ENCODE measurements around the gene UBL3.
A peak's percentile ranks its signal among the peaks of the same experiment; 100 is the strongest.

The UBL3 gene, protein sequence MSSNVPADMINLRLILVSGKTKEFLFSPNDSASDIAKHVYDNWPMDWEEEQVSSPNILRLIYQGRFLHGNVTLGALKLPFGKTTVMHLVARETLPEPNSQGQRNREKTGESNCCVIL

DNA sequence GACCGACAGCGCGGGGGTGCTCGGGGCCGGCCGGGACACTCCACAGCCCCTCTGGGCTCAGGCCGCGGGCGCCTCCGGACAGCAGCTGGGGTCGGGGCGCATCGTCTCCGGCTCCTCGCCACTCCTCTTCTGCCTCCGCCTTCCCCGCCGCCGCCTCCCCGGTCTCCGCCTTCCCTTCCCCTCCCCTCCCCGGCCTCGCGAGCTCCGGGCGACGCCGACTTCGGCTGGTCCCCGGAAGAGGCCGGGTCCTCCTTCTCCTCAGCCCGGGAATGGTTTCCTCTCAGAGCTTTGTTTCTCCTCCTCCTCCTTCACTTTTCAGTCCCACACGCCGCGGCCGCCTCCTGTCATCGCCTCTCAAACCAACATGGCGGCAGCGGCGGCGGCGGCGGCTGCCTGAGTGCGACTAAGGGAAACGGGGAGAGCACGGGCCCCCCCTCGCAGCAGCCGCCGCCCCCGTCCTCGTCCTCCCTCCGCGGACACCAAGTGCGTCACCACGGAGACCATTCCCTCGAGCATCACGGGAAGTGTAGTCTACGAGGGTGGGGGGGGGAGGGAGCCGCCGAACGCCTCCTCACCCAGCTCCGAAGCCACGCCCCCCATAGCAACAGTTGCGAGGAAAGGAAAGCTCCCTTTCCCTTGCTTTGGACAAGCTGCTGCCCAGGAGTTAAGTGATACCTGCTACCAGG, at the start of gene UBL3:
Gene UBL3 (minus strand): TSS at position 405 of the 686 bp plus-strand sequence. CDS start 1,079 bp downstream, outside the sequence.
- DNase-seq: peak; percentile 81 to 86

DNA sequence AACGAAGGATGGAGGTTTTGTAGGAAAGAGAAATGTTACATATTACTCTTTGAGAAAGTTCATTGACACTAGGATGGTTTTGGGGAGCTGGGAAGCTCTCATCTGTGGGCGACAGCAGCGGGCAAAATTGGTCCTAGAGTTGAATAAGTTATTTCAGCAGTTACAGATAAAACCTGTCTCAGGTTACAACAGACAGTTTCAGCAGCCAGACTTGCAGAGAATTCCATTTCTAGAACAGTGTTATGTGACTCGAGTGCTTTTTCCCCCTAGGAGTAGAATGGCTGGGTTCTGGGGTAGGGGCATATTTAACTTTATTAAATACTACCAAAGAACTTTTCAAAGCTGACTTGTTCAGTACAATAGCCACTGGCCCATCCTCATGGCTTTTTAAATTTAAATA, 46.7 kb upstream of the UBL3 start:
- DNase-seq: no peak

DNA sequence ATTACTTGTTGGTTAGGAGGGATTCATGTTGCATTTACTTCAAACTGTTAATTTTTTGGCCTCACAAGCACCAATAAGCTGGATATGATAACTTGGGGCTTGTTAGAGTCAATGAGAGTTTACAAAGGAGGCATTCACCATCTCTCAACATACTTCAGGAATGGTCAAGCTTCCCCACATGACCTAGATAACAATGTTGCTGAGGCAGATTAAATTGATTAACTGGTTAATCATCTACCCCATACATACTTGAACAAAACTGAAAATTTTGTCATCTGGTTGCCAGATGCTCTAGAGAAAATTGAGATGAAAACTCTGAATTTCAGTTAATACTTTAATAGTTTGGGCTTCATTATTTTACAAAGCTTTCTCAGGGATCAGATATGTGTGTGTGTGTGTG, 43.0 kb upstream of the UBL3 start:
- DNase-seq: no peak

DNA sequence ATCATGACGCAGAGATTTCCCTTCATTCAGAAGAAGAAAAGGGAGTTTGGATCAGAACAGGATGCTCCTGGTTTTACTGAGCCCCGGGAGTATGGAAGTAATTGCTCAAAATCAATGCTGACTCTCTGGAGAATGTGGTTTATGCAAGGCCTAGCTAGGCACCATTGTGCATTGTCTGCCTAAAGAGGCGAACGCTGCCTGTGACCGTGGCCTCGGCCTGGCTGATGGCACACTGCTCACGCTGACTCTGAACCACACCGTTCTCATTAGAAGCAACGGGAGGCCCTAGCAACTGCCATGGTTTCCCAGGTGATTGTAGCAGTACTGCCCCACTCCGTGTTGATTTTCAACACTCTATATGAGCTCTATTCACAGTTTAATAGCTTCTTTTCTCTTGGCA, 41.7 kb upstream of the UBL3 start:
- no peak for DNase-seq

DNA sequence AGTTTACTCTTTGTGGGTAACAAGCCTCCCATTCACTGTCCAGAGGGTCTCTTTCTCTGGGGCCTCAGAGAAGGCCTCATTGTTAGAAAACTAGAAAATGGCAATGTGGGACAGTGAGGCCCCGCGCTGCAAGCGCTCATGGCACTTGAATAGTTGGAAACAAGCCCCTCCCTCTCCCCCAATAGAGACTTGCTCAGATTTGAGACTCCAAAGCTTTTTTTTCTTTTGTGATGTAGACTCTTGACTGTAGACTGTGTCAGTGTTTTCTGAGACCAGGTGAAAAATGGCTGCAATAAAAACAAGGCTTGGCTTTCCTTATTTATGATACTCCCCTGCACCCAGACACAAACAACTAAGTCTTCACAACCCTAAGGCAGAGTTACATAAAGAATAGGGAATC, 38.7 kb upstream of the UBL3 start:
- DNase-seq: no peak

DNA sequence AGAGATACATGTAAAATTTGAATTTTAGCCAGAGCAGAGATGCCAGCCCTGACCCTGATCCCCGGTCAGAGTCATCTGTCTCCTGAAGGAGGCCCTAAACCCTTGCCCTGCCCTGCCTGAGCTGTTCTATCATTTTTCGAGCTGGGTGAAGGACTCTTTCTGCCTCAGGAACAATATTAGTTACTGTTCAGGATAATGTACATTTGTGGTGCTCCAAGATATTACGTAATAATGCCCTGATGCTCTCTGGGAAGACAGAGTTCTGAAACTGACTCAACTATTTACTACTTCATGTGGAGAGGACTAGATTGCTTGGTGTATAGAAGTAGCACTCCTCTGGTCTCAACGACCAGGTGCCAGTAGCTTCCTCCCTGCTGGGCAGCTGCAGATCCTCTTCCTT, 37.9 kb upstream of the UBL3 start:
- DNase-seq: no peak

DNA sequence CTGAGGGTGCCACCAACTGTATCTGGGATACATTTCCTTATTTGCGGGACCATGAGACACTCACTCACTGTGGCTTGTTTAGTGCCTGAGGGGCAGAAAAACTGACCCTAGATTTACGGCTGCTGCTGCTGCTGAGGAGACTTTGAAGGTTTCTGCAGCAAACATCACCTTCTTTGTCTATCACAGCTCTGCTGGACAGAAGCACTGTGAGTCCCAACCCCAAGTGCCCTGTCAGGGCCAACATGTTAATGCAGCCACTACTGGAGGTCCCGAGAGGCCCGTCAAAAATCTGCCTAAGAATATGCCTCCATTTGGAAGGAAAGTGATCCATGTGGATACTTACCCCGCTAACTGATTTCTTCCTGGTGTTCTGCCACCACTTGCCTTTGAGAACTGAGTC, 37.3 kb upstream of the UBL3 start:
- DNase-seq: no peak

DNA sequence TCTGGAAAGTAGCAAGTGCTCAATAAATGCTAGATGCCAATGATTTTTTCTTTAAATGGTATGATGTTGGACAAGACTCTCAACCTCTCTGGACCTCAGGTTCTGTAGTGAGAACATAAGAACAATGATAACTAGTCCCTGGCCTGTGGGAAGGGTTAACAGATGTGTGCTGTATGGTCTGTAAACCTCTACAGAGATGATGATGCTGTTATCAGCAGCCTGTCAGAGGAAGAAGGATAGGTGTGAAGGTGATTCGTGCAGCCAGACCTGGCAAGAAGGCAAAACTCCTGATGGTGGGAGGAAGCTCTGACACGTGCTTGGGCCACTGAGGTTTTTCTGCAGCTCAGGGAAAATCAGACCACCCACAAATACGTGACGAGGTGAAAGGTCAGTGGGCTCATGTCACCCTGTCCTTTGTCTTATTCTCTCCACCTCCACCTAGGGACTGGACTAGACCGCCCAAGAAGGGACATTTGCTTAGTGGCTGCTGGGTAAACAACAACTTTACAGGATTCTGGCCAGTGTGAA, 36.7 kb upstream of the UBL3 start:
- no peak for DNase-seq

DNA sequence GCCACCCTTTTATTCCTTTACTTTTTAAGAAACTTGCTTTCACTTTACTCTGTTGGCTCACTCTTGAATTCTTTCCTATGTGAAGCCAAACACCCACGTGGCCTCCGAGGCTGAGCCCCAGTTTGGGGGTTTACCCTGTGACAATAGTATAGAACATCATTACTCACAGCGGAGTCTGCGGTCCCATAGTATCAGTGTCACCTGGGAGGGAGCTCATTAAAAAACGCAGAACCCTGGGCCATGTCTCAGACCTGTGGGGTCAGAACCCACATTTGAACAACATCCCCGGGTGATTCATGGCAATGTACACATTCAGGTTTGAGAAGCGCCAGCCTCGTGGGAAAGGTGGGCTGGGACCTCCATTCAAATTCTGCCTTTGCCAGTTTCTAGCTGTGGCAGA, 36.0 kb upstream of the UBL3 start:
- DNase-seq: peak; percentile 28 to 39

DNA sequence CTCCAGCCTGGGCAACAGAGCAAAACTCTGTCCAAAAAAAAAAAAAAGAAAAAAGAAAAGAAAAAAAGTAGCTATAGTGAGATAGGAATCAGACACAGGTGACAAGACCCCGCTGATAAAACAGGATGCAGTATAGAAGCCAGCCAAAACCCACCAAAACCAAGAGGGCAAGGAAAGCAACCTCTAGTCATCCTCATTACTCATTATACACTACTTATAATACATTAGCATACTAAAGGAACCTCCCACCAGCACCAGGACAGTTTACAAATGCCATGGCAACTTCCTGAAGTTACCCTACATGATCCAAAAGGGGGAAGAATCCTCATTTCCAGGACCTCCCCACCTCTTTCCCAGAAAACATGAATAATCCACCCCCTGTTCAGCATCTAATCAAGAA, 35.6 kb upstream of the UBL3 start:
- DNase-seq: no peak

DNA sequence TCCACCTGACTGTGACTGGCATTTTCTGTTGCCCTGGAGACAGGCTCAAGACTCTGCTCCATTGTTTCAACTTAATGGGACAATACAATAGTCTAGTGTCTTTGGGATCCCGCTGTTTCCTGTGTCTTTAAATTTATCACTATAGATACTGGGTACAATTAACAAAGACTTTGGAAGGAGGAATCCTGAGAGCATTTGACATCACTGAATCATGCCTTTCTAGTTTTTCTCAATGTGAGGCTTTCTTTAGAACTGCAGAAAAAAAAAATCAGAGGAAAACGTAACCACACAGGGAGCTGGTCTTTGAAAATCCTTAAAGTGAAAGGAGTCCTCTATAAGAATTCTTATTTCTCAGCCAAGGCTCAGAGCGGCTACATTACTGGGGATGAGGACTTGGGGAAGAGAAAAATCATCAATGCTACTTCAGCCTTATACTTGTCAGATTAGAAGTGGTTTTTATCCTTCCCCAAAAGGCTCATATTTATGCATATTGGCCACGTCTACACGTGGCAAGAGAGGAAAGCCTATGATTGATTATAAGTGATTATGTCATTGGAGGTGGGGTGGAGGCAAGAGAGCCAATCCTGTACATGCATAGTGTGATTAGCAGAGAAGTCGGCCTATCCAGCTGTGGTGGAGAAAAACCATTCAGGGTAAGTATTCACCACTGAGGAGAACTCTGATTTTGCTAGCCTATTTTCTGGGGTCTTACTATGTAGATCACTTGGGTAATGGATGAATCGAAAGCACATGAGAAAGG, 34.4 kb upstream of the UBL3 start:
- no peak for DNase-seq

DNA sequence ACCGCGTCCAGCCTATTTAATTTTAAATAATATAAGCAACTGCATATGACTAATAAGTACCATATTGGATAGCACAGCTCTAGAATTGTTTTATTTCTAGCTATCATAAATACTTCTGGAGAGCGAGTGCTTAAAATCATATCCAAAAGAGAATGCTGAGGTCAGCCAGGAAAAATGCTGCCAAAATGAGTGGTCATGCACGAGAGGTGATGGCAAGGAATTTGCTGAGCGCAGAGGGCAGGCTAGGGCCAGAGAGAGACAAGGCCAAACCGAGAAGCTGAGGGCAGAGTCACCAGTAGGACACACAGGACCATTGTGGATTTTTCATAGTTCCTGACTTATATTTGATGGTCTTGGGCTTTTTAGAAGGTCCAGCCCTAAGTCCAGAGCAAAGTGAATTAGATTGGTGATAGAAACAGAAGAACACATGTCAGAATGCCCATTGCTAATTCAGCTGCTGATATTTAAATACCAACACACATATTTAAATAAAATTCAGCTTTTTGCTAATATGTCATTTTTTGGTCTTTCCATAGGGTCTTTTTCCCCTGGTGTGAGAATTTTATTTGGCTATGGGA, 33.6 kb upstream of the UBL3 start:
- DNase-seq: no peak

DNA sequence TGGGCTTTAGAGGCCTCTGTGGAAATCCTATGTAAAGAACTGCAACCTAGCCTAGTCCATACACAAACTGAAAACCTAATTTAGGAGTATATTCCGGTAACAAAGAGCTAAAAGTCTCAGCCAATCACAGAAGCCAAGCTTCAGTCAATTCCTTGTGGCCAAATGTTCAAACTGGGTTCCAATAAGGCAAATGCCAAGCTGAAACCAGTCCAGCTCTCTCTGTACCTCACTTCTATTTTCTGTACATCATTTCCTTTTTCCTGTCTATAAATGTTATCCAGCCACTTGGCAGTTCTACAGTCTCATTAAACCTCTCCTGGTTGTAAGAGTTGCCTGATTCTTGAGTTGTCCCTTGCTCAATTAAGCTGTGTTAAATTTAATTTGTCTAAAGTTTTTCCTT, 31.7 kb upstream of the UBL3 start:
- no peak for DNase-seq

DNA sequence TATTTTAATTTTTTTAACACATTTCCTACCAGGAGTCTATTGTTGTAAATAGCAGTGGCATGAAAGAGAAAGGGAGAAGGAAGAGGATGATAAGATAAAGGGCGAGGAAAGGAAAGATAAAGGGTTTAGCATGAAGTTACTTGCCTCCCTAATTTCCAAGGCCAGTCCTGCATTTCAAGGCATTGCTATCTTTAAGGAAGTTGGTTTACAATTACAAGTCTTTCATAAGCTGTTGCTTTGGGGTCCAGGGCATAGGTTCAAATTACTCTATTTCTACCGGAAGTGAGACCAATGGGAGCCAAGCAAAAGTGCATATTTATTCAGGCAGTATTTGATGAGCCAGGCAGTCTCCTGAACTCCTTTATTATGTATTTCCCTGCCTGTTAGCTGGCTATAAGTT, 27.7 kb upstream of the UBL3 start:
- no peak for DNase-seq

DNA sequence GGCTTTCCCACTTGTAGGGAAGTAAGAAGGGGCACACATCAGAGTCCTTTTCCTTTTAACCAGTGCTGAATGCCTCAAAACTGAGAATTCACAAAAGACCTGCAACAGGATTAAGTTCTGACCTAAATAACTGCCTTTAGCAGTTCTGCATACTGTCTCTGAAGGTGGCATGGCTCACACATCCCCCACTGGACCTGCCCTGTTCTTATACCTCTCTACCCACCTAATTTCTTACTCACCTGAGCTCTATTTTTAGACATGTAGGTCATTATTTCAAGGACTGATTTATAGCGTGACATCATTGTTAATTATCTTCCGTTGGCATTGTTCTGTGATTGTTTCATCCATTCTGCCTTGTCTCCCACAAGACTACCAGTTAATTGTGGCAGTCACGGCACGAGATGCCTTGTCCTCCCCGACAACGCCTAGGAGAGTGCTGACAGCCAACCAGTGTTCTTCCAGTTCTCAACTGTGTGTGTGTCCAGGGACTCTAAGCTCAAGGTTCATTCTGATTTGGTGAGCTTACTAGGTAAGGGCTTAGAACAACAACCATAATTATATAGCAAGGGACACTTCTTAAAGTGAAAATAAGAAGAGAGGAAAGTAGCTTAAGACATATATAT, 27.1 kb upstream of the UBL3 start:
- DNase-seq: no peak

DNA sequence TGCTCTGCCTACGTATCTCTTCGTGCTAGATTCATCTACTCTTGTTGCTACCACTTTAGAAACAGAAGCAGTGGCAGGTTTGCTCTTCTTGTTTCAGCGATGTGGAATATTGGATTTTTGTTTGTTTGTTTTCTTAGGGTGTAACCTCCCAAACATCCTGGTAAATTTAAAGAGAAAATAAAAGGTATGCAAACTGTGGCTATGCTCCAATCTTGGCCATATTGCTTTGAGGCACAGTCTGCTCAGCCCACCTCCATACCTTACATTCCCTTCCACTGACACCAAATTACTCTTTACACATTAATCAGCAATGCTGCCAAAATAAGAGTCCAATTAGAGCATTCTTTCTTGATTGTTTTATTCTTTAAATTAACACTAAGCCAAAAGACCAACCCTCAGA, 25.2 kb upstream of the UBL3 start:
- DNase-seq: no peak

DNA sequence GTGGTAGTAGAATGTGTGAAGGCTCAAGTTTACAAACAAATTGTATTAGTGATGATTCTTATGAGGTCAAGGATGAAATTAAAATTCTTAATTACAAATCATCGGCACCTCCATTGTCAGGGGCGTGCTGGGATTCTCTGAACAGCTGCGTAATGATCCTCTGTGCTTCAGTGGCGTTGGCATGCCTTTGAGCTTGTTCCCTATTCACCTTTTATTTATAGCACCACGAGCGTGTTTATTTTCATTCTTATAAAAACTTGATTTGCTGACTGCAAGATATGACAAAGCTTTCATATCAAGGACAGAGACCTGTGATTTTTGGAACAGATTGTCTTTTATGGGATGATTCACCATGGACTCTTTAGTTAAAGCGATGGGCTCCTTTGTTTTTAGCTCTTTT, 18.2 kb upstream of the UBL3 start:
- no peak for DNase-seq

DNA sequence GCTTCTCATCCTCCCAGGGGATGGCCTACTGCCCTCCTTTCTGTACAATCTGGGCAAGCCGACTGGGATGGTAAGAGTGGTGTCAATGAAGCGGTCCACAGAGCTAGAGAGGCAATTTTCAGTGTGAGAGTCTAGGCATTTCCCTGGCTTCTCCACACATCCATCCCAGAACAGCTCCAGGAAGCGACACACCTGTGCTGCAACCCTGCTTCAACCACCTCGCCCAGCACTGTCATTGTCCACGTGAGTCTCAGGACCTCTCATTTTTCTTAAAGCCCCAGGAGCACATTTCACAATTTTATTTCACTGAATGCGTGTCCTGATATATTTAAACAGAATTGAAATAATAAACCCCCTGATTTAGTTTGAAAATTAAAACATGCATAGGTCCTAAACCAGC, 15.5 kb upstream of the UBL3 start:
- DNase-seq: no peak

DNA sequence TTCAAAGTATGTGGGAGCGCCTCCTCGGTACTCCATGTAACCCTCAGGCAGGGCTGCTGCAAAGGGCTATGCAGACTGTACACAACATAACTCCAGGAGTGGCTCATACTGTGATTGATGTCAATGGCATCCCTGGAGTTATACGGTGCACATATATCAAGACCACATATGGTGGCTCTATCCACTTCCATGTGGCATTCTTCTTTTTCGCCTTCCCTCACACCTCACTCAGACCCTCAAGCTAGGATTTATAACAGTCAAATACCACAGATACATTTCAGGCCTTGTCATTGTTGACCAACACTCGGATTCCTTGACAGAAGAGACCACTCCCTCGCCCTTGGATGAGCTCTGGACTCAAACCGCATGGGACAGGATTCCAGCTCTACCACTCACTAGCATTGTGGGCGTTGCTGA, 11.3 kb upstream of the UBL3 start:
- no peak for DNase-seq

DNA sequence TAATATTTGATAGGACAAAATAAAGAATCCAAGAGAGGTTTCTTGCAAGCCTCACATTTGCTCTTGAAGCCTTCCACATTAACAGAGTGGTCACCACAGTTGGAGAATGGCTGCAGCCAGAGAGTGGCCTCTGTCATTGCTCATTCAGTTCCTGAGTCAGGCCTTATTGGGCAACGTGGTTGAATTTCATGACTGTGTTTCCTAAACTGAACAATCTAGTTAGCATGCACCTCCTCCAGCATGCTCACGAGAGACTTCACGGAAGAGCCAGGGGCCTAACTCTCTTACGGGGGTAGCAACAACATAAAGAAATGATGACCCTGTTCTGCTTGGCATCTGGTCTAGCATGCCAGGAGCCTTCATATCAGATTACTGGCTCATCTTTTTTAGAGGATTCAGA, 9.6 kb upstream of the UBL3 start:
- DNase-seq: no peak

DNA sequence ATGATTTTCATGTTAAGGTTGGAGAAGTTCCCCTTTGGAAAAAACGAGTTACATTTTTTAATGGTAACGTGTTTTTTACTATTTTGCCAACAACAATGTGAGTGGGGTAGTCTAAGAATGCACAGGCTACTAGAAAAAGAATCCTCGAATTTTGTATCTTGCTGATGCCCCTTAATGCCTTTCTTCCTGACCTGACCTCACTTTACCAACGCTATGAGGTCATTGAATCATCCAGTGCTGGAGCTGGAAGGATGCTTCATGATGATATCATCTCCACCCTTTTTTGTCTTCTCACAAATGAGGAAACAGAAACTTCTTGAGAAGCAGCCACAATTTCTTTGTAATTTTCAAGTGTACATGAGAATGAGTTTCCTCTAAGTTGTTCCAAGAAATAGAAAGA, 8.2 kb upstream of the UBL3 start:
- no peak for DNase-seq

DNA sequence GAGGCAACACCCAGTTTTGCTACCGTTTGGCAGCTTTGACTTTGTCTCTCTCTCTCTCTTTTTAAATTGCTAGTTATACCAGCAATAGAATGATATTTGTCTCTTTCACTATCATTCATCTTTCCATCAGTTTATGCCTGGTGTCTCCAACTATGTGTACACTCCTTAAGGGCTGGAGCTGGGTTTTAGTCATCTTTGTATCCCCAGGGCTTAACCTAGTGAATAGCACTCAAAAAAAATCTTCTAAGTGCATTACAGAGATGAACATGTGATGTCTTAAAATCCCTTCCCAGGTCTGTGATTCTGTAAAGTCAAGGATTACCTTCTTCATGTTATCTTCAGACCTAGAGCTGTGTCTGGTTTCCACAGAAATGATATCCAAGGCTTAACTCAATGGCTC, 7.8 kb upstream of the UBL3 start:
- no peak for DNase-seq

DNA sequence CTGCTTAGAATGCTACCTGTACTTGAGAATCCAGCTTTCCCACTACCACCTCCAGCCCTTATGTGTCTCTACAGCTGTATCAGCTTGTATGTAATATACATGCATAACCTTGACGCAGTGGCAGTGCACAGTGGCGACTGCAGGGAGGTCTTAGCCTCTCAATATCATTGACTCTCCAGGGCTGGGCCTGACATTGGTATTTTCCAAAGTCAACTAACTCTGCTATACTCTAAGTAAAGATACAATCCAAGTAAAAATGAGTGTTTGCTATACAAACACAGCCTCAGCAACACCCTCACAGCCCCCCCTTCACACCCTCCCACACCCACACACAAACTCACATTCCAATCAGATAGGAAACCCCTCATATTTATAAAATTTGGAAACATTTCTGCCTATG, 6.7 kb upstream of the UBL3 start:
- no peak for DNase-seq

DNA sequence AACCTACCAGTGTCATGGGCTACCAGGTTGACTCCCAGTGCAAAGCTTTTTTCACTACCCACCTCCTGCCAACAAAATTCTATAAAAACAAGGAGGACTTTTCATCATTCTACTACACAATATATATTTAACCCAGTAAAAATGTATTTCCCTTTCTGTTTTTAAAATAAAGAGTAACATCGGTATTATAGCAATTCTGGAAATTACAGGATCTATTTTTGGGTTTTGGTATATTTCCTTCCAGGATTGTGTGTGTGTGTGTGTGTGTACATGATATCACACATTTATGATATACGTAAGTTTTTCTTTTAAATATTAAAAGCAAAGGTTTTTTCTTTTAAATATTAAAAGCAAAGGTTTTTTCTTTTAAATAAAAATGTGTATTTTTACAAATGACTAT, 6.0 kb upstream of the UBL3 start:
- DNase-seq: no peak

All from stimulated activated CD4-positive, alpha-beta T cell treated with anti-CD3 and anti-CD28 coated beads, Interleukin-2, amount 100 ng/mL, for 48 hours (primary cell).